Neural cell (in vitro differentiated cells): Measurements from ENCODE around the gene RFC5. TPM values are rescaled to one million over a fixed set of nuclear protein-coding genes. Genes with fewer than 3 reads are reported as not detected.

Source experiments
- H2AFZ ChIP-seq: fragments of 200-600, 300-800 bp; sonication (generic), shearing (Covaris generic); 2 replicates; pipeline ENCODE4 v1.6.0; 2014; ENCODE audit warnings: low read depth, mild to moderate bottlenecking, antibody characterized with exemption, low read length, moderate library complexity
- H3F3A ChIP-seq: fragments of 200-600 bp; shearing (Covaris generic); 2 replicates; pipeline ENCODE4 v1.6.1; 2016; ENCODE audit warnings: mild to moderate bottlenecking, moderate library complexity, mixed read lengths, antibody characterized with exemption, low read length; ENCODE audit not compliant: insufficient read depth, poor library complexity, severe bottlenecking
- H3K27ac ChIP-seq: fragments of 200-600, 300-800 bp; sonication (generic), shearing (Covaris generic); 2 replicates; pipeline ENCODE4 v1.5.1; 2014; ENCODE audit warnings: mild to moderate bottlenecking, low read length, moderate library complexity
- H3K27me3 ChIP-seq: fragments of 300-800, 200-600 bp; sonication (generic), shearing (Covaris generic); 2 replicates; pipeline ENCODE4 v1.6.0; 2014; ENCODE audit warnings: mild to moderate bottlenecking, low read depth, low read length, moderate library complexity; ENCODE audit not compliant: insufficient read depth
- H3K36me3 ChIP-seq: fragments of 300-800, 200-600 bp; sonication (generic), shearing (Covaris generic); 2 replicates; pipeline ENCODE4 v1.5.1; 2014; ENCODE audit warnings: mild to moderate bottlenecking, antibody characterized with exemption, low read length, moderate library complexity; ENCODE audit not compliant: insufficient read depth
- H3K4me2 ChIP-seq: fragments of 300-800, 200-600 bp; sonication (generic), shearing (Covaris generic); 2 replicates; pipeline ENCODE4 v1.6.0; 2014; ENCODE audit warnings: mild to moderate bottlenecking, low read length
- H3K4me3 ChIP-seq: fragments of 300-800, 200-600 bp; sonication (generic), shearing (Covaris generic); 2 replicates; pipeline ENCODE4 v1.5.1; 2014; ENCODE audit warnings: mild to moderate bottlenecking, low read length, moderate library complexity
- H3K79me2 ChIP-seq: fragments of 200-600 bp; shearing (Covaris generic); replicated peaks from 2 replicates; pipeline ENCODE4 v1.6.0; 2014; ENCODE audit warnings: mild to moderate bottlenecking, low read length, moderate library complexity; ENCODE audit not compliant: insufficient read depth
- H3K9ac ChIP-seq: fragments of 300-800, 200-600 bp; sonication (generic), shearing (Covaris generic); 2 replicates; pipeline ENCODE4 v1.6.1; 2016; ENCODE audit warnings: mild to moderate bottlenecking, low read length, mixed read lengths
- H3K9me2 ChIP-seq: fragments of 200-600 bp; shearing (Covaris generic); 2 replicates; pipeline ENCODE4 v1.6.1; 2016; ENCODE audit warnings: mild to moderate bottlenecking, low read length, mixed read lengths; ENCODE audit not compliant: insufficient read depth
- H3K9me3 ChIP-seq: fragments of 200-600, 300-800 bp; sonication (generic), shearing (Covaris generic); 2 replicates; pipeline ENCODE4 v1.6.1; 2016; ENCODE audit warnings: mild to moderate bottlenecking, mixed run types, low read length, moderate library complexity, mixed read lengths
- H4K20me1 ChIP-seq: fragments of 200-600 bp; shearing (Covaris generic); 2 replicates; pipeline ENCODE4 v1.6.1; 2016; ENCODE audit warnings: mild to moderate bottlenecking, mixed run types; ENCODE audit not compliant: insufficient read depth
- EP300 ChIP-seq: fragments of 450-650 bp; conservative IDR thresholded peaks from 2 replicates; pipeline ENCODE4 v1.6.1; 2014; ENCODE audit warnings: antibody characterized with exemption, mild to moderate bottlenecking, moderate library complexity; ENCODE audit not compliant: poor library complexity, severe bottlenecking
- EZH2 ChIP-seq: fragments of 200-600, 300-800 bp; shearing (Covaris generic), sonication (generic); IDR thresholded peaks from 2 replicates; pipeline ENCODE4 v1.6.1; 2014; ENCODE audit warnings: antibody characterized with exemption, low read length, borderline replicate concordance, mild to moderate bottlenecking; ENCODE audit not compliant: insufficient read depth, poor library complexity, severe bottlenecking
- MXI1 ChIP-seq: fragments of 450-650 bp; conservative IDR thresholded peaks from 2 replicates; pipeline ENCODE4 v1.6.1; 2014; ENCODE audit warnings: antibody characterized with exemption, mild to moderate bottlenecking; ENCODE audit not compliant: poor library complexity, severe bottlenecking
- POLR2AphosphoS5 ChIP-seq: IDR thresholded peaks from 2 replicates; pipeline ENCODE4 v1.6.1; 2012
- RAD21 ChIP-seq: fragments of 450-650 bp; conservative IDR thresholded peaks from 2 replicates; pipeline ENCODE4 v1.6.1; 2014; ENCODE audit warnings: antibody characterized with exemption, mild to moderate bottlenecking, moderate library complexity
- SMC3 ChIP-seq: fragments of 450-650 bp; conservative IDR thresholded peaks from 2 replicates; pipeline ENCODE4 v1.6.1; 2014; ENCODE audit warnings: antibody characterized with exemption, mild to moderate bottlenecking, moderate library complexity; ENCODE audit not compliant: poor library complexity
- TAF1 ChIP-seq: IDR thresholded peaks from 2 replicates; pipeline ENCODE4 v1.6.1; 2012; ENCODE audit warnings: low read depth
- polyA plus RNA-seq: library from polyadenylated mRNA; depleted of rRNA; stranded (reverse); fragments of >200 nt; gene quantifications from 2 replicates; pipeline ENCODE4 v1.2.3, GENCODE V29; 2014
- TF ChIP-seq, protein P1 (sequence below): fragments of 450-650 bp; IDR thresholded peaks from 2 replicates; pipeline ENCODE4 v1.5.1; 2014; ENCODE audit warnings: antibody characterized with exemption, mild to moderate bottlenecking, moderate library complexity; ENCODE audit not compliant: poor library complexity, severe bottlenecking
- TF ChIP-seq, protein P2 (sequence below): IDR thresholded peaks from 2 replicates; pipeline ENCODE4 v1.6.1; 2012; ENCODE audit warnings: borderline replicate concordance

The RFC5 gene
- polyA plus RNA-seq, 1 donor from 2014 or later, result 39.4 TPM

DNA sequence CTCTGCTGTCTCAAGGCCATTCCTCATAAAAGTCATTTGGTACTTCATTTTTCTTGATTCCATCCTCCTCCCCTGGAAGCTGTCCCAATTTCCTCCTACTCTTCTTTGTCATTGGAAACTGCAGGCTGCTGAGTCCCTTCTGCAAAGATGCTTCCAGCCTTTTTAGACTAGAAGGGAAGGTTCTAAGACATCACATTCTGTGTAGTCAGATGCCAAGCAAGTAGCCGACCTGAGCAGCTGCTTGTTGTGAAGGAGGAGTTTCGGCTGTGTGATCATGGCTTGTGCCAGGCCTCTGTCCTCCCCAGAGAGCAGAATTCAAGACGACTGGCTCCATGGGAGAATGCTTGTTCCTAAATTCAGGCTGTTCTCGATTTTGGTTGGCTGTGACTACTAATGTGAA, 8.7 kb downstream of the RFC5 start:
- Histone ChIP-seq H3K4me2 (no peak overlapping the region), H3K4me3 (no peak overlapping the region), H3K27me3 (no peaks in the 10 kb centered on the region), H2AFZ (no peak overlapping the region), H3K9me3 (no peaks in the 10 kb centered on the region), H3K9ac (no peak overlapping the region), H3K79me2 (no peaks in the 10 kb centered on the region), H3F3A (no peaks in the 10 kb centered on the region), H3K9me2 (no peaks in the 10 kb centered on the region), H4K20me1 (no peaks in the 10 kb centered on the region), H3K36me3 (no peaks in the 10 kb centered on the region), H3K27ac (no peak overlapping the region)
- TF ChIP-seq EZH2 (no peak), TAF1 (no peak), SMC3 (no peak), EP300 (no peak), MXI1 (no peak), RAD21 (no peak), POLR2AphosphoS5 (no peak)
- TF ChIP-seq, protein P1, sequence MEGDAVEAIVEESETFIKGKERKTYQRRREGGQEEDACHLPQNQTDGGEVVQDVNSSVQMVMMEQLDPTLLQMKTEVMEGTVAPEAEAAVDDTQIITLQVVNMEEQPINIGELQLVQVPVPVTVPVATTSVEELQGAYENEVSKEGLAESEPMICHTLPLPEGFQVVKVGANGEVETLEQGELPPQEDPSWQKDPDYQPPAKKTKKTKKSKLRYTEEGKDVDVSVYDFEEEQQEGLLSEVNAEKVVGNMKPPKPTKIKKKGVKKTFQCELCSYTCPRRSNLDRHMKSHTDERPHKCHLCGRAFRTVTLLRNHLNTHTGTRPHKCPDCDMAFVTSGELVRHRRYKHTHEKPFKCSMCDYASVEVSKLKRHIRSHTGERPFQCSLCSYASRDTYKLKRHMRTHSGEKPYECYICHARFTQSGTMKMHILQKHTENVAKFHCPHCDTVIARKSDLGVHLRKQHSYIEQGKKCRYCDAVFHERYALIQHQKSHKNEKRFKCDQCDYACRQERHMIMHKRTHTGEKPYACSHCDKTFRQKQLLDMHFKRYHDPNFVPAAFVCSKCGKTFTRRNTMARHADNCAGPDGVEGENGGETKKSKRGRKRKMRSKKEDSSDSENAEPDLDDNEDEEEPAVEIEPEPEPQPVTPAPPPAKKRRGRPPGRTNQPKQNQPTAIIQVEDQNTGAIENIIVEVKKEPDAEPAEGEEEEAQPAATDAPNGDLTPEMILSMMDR, result no peak
- TF ChIP-seq, protein P2, sequence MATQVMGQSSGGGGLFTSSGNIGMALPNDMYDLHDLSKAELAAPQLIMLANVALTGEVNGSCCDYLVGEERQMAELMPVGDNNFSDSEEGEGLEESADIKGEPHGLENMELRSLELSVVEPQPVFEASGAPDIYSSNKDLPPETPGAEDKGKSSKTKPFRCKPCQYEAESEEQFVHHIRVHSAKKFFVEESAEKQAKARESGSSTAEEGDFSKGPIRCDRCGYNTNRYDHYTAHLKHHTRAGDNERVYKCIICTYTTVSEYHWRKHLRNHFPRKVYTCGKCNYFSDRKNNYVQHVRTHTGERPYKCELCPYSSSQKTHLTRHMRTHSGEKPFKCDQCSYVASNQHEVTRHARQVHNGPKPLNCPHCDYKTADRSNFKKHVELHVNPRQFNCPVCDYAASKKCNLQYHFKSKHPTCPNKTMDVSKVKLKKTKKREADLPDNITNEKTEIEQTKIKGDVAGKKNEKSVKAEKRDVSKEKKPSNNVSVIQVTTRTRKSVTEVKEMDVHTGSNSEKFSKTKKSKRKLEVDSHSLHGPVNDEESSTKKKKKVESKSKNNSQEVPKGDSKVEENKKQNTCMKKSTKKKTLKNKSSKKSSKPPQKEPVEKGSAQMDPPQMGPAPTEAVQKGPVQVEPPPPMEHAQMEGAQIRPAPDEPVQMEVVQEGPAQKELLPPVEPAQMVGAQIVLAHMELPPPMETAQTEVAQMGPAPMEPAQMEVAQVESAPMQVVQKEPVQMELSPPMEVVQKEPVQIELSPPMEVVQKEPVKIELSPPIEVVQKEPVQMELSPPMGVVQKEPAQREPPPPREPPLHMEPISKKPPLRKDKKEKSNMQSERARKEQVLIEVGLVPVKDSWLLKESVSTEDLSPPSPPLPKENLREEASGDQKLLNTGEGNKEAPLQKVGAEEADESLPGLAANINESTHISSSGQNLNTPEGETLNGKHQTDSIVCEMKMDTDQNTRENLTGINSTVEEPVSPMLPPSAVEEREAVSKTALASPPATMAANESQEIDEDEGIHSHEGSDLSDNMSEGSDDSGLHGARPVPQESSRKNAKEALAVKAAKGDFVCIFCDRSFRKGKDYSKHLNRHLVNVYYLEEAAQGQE, result no peak

DNA sequence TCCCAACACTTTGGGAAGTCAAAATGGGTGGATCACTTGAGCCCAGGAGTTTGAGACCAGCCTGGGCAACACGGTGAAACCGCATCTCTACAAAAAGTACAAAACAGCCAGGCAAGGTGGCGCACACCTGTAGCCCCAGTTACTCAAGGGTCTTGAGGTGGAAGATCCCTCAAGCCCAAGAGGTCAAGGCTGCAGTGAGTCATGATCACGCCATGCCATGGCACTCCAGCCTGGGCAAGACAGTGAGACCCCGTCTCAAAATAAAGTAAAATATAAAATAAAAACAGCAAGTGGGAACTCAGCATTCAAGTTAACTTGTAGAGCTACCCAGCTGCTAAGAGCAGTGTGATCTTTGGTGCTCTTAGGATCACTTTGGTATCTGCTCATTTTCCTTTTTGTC, 12.7 kb downstream of the RFC5 start:
- Histone ChIP-seq H3K9ac (no peak overlapping the region), H3K27me3 (no peaks in the 10 kb centered on the region), H3F3A (no peaks in the 10 kb centered on the region), H3K36me3 (peaks cover 5% of the 10 kb centered on the region), H3K9me3 (no peaks in the 10 kb centered on the region), H2AFZ (no peak overlapping the region), H4K20me1 (no peaks in the 10 kb centered on the region), H3K79me2 (no peaks in the 10 kb centered on the region), H3K4me2 (no peak overlapping the region), H3K4me3 (no peak overlapping the region), H3K9me2 (no peaks in the 10 kb centered on the region), H3K27ac (no peak overlapping the region)
- TF ChIP-seq EZH2 (no peak), EP300 (no peak), RAD21 (no peak), SMC3 (no peak), TAF1 (no peak), MXI1 (no peak), POLR2AphosphoS5 (no peak)
- TF ChIP-seq, protein P1, result no peak
- TF ChIP-seq, protein P2, result no peak
